K562 (cell line): Measurements from ENCODE around the gene BCORL1. TPM values are rescaled to one million over a fixed set of nuclear protein-coding genes. Genes with fewer than 3 reads are reported as not detected.
A peak's percentile ranks its signal among the peaks of the same experiment; 100 is the strongest.

Source experiments
- CHD4 ChIP-seq: fragments of 200-600 bp; sonication (generic); IDR thresholded peaks from 3 replicates; pipeline ENCODE4 v1.6.1; 2012; ENCODE audit warnings: low read depth, mild to moderate bottlenecking, mixed read lengths, low read length, inconsistent platforms; ENCODE audit not compliant: insufficient read depth, insufficient replicate concordance, poor library complexity, severe bottlenecking
- CLOCK ChIP-seq: fragments of 250-450 bp; sonication (Bioruptor Pico); IDR thresholded peaks from 2 replicates; pipeline ENCODE4 v1.4.0; 2020; ENCODE audit warnings: mild to moderate bottlenecking, moderate library complexity, borderline replicate concordance
- ELK3 ChIP-seq: fragments of 450-650 bp; formaldehyde crosslinking; IDR thresholded peaks from 2 replicates; pipeline ENCODE4 v1.4.0; 2020; ENCODE audit warnings: mild to moderate bottlenecking
- ESRRA ChIP-seq: fragments of 450-650 bp; IDR thresholded peaks from 2 replicates; pipeline ENCODE4 v1.6.1; 2014; ENCODE audit warnings: low read depth, mild to moderate bottlenecking, moderate library complexity, borderline replicate concordance
- FOSL1 ChIP-seq: fragments of 200-800 bp; sonication (Bioruptor generic); conservative IDR thresholded peaks from 2 replicates; pipeline ENCODE4 v1.6.1; 2016; ENCODE audit warnings: missing genetic modification characterization, missing compliant biosample characterization
- HCFC1 ChIP-seq: IDR thresholded peaks from 2 replicates; pipeline ENCODE4 v1.6.1; 2012; ENCODE audit warnings: low read depth, low read length, improper control_type of control experiment
- NR1H2 ChIP-seq: sonication (generic); formaldehyde crosslinking; IDR thresholded peaks from 2 replicates; pipeline ENCODE4 v1.4.0; 2020; ENCODE audit warnings: mild to moderate bottlenecking, missing genetic modification reagents
- PHTF2 ChIP-seq: fragments of 250-450 bp; sonication (Bioruptor Pico); IDR thresholded peaks from 2 replicates; pipeline ENCODE4 v1.5.0; 2021; ENCODE audit warnings: mild to moderate bottlenecking
- PML ChIP-seq: IDR thresholded peaks from 2 replicates; pipeline ENCODE4 v1.6.1; 2012; ENCODE audit warnings: low read length, inconsistent platforms
- PURB ChIP-seq: sonication (generic); formaldehyde crosslinking; IDR thresholded peaks from 2 replicates; pipeline ENCODE4 v1.9.0; 2021; ENCODE audit warnings: low read depth, mild to moderate bottlenecking, missing genetic modification reagents
- RBM22 ChIP-seq: fragments of 200-400 bp; formaldehyde crosslinking; IDR thresholded peaks from 2 replicates; pipeline ENCODE4 v1.6.1; 2018; ENCODE audit warnings: low read length, low read depth; ENCODE audit not compliant: poor library complexity, severe bottlenecking
- SIN3A ChIP-seq, 2 experiments: fragments of 150-350 bp in 1 of 2; IDR thresholded peaks; 2 replicates each; pipeline ENCODE4 v1.6.1; 2011 to 2016; ENCODE audit warnings: borderline replicate concordance in 2 of 2, low read depth in 2 of 2, low read length in 2 of 2, mild to moderate bottlenecking in 2 of 2, moderate library complexity in 2 of 2; ENCODE audit not compliant: control insufficient read depth in 1 of 2
- TFAP4 ChIP-seq: sonication (generic); formaldehyde crosslinking; IDR thresholded peaks from 2 replicates; pipeline ENCODE4 v1.8.0; 2022; ENCODE audit warnings: missing genetic modification reagents, mild to moderate bottlenecking, moderate library complexity, borderline replicate concordance
- TOE1 ChIP-seq, 2 experiments: fragments of 450-650 bp in 1 of 2; sonication (generic) in 1 of 2; formaldehyde crosslinking in 1 of 2; IDR thresholded peaks; 2 replicates each; pipeline versions ENCODE4 v1.7.1 to v1.8.0; 2016 to 2022; ENCODE audit warnings: borderline replicate concordance in 2 of 2, mild to moderate bottlenecking in 2 of 2, antibody characterized with exemption in 1 of 2, inconsistent platforms in 1 of 2, low read depth in 1 of 2, missing genetic modification reagents in 1 of 2, moderate library complexity in 1 of 2
- TRIM25 ChIP-seq: fragments of 450-650 bp; IDR thresholded peaks from 2 replicates; pipeline ENCODE4 v1.7.0; 2016; ENCODE audit warnings: borderline replicate concordance
- VEZF1 ChIP-seq: fragments of 200-800 bp; sonication (Bioruptor generic); IDR thresholded peaks from 2 replicates; pipeline ENCODE4 v1.6.1; 2017; ENCODE audit warnings: missing genetic modification characterization, missing compliant biosample characterization
- polyA plus RNA-seq, 8 experiments: library from polyadenylated mRNA; depleted of rRNA in 4 of 8; stranded (reverse) in 5 of 8; unstranded in 3 of 8; fragments of >200 nt; fragmentation: Nextera tagmentation in 2 of 8; fragmentation: Illumina TruSeq in 1 of 8; extraction: Ambion mirVana in 2 of 8; extraction: Trizol in 1 of 8; gene quantifications; 2 replicates each; pipeline versions ENCODE4 v1.2.1 to v1.2.3, GENCODE V29; 2011 to 2014; ENCODE audit warnings: inconsistent platforms in 1 of 8, missing spikeins in 1 of 8
- total RNA-seq, 7 experiments: library from RNA; depleted of rRNA in 6 of 7; stranded (reverse); fragments of >200 nt in 6 of 7; fragmentation: Illumina TruSeq in 2 of 7; extraction: Trizol in 2 of 7; gene quantifications; 2 replicates each; pipeline versions ENCODE4 v1.2.1 to v1.2.3, GENCODE V29; 2011 to 2021; ENCODE audit warnings: low replicate concordance in 1 of 7

BCORL1 gene
- total and polyA plus RNA-seq, 9 of the 15 experiments (the other 6 are each of a cell fraction or from before 2014, with no cell fraction given), result 0.48 to 29.6 (median 2.1) TPM

- TF ChIP-seq CLOCK (CRISPR knock-in tag), result no peak
- 0 out of 2 replicates have a peak, but pooled peaks have one; percentile 53 for TF ChIP-seq TOE1 (IDR thresholded peaks at IDR 0.05; ENCODE audit: borderline replicate concordance)
- TF ChIP-seq TOE1 (CRISPR knock-in tag; IDR thresholded peaks at IDR 0.05; ENCODE audit: borderline replicate concordance, low read depth), result no peak
- no peak for TF ChIP-seq RBM22
- peak; percentile 66; the same call in 1 of the 2 replicates for TF ChIP-seq PML
- TF ChIP-seq ELK3 (CRISPR knock-in tag), result no peak
- no peak for TF ChIP-seq FOSL1 (tag)
- TF ChIP-seq TRIM25, result no peak
- no peak for TF ChIP-seq NR1H2
- peak; percentile 74 for TF ChIP-seq TFAP4 (CRISPR knock-in tag)
- no peak for TF ChIP-seq ESRRA
- TF ChIP-seq HCFC1, result peak; percentile 95
- TF ChIP-seq PHTF2 (CRISPR knock-in tag), result no peak
- peak; percentile 98 for TF ChIP-seq VEZF1 (CRISPR knock-in tag)
- TF ChIP-seq PURB (CRISPR knock-in tag), result no peak
- peak; percentile 57 to 70; a peak in 2 of 4 replicates for TF ChIP-seq SIN3A (IDR thresholded peaks at IDR 0.05; ENCODE audit: borderline replicate concordance in 2 of 2, control insufficient read depth in 1 of 2, low read depth in 2 of 2, low read length in 2 of 2)
- TF ChIP-seq CHD4, result no peak
Measured at GRCh38 chrX:129982300-129983251, at the start of gene BCORL1 (continued).
